ENCODE results near the gene TNIP1. TPM values are rescaled to one million over a fixed set of nuclear protein-coding genes. Genes with fewer than 3 reads are reported as not detected.

Gene TNIP1
- total and polyA plus RNA-seq, 7 experiments from 2014 or later, result 28.9 to 234 (median 125) TPM

DNA sequence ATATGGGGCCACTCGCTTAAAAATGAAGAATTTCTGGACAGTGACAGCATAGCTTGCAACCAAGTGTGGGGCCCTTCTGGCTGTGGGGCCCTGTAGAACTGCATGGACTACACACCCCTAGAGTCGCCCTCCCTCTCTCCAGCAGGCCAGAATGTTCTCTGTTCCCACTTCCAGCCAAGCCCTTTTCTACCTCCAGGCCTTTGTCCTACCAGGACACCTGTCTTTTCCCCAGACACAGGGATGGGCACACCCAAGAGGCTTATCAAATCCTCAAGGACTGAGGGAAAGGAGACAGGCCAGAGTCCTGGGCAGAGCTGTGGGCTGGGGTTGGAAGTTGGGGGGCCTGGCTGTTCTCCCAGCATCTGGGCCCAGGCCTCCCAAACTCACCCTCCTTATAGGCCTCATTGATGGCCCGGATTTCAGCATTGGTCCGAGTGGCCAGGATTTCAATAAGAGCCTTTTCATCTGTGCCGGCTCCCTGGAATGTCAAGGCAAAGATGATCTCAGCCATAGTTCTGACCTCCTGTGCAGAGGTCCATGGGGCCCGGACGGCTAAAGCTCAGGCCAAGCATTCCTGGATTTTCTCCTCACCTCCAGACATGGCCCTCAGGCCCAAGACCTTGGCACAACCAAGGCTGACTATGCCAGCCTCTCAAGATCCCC, 38.2 kb upstream of the TNIP1 start:
- no peak for ATAC-seq
- Mint-ChIP-seq H3K4me1 (peaks cover 7 to 23% (median 13%) of the 10 kb centered on the region in 7 donors), H3K4me3 (no peak overlapping the region), H3K9me3 (peaks cover 0 to 1% (median 0%) of the 10 kb centered on the region in 11 donors), H3K27me3 (no peaks in the 10 kb centered on the region), H3K36me3 (peaks cover 16 to 49% (median 31%) of the 10 kb centered on the region in 5 donors), H3K27ac (peak overlapping the region in 7 of 9 donors; percentile 1 to 84 (median 75))
- DNase-seq, result no peak
- Histone ChIP-seq H3K4me3 (ENCODE audit: low read length) (no peak overlapping the region), H3K9me3 (ENCODE audit: control insufficient read depth in 2 of 3, low read length in 3 of 3) (no peaks in the 10 kb centered on the region), H3K27me3 (ENCODE audit: control insufficient read depth in 2 of 2, insufficient read depth in 2 of 2, low read length in 2 of 2) (no peaks in the 10 kb centered on the region), H3K27ac (ENCODE audit: low read depth, low read length) (no peak overlapping the region), H3K4me1 (ENCODE audit: control insufficient read depth in 2 of 2, insufficient read depth in 2 of 2, low read length in 2 of 2) (no peaks in the 10 kb centered on the region), H3K36me3 (ENCODE audit: control insufficient read depth in 2 of 3, insufficient read depth in 3 of 3, low read length in 3 of 3) (peaks cover 49 to 81% (median 66%) of the 10 kb centered on the region in 3 experiments)
- intact Hi-C loops (cut with micrococcal nuclease), result loop anchor here in 1 of 2 donors (5.0 kb wide), 1 partner anchor 317 kb away; no protein-coding TSS in a partner anchor
- ChIA-PET POLR2A (no interaction called here), CTCF (interaction anchor here (7.8 to 13.8 kb wide), 2 partner anchors 45 to 48 kb away, joined by 100 to 403 read pairs; no protein-coding TSS in a partner anchor)

DNA sequence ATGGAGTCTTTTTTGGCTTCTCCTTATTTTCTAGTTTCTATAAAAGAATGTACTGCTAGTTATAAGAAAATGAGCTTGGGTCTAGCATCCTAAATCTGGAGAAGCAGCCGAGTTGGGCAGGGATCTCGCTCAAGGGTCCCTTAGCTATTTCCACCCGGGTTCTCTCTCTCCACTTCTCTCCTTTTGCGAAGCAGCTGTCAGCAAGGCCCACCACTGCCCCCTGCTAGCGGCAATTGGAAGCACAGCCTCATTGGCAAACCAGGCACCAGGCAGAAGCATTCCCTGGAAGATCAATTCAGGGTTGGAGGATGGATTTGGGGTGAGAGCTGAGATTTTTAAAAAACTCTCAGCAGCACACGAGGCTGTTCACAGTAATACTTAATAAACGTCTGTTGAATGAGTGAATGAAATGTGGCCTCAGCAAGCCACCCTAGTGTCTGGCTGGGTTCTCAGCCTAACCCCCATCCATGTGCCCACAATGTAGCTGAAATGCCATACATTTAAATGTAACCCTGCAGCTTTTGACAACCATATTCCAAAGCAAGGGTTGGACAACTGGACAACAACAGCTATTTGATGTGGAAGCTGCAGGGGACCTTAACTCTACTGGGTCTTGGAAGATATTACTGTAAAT, 34.6 kb upstream of the TNIP1 start:
- Histone ChIP-seq H3K4me1 (ENCODE audit: control insufficient read depth in 2 of 2, insufficient read depth in 2 of 2, low read length in 2 of 2) (no peaks in the 10 kb centered on the region), H3K36me3 (ENCODE audit: control insufficient read depth in 2 of 3, insufficient read depth in 3 of 3, low read length in 3 of 3) (peaks cover 43 to 69% (median 48%) of the 10 kb centered on the region in 3 experiments), H3K9me3 (ENCODE audit: control insufficient read depth in 2 of 3, low read length in 3 of 3) (no peaks in the 10 kb centered on the region), H3K27me3 (ENCODE audit: control insufficient read depth in 2 of 2, insufficient read depth in 2 of 2, low read length in 2 of 2) (no peaks in the 10 kb centered on the region), H3K27ac (ENCODE audit: low read depth, low read length) (no peak overlapping the region), H3K4me3 (ENCODE audit: low read length) (no peak overlapping the region)
- no peaks in the 10 kb centered on the region for H3K27me3 Mint-ChIP-seq
- H3K36me3 Mint-ChIP-seq, result peaks cover 4 to 29% (median 16%) of the 10 kb centered on the region in 5 donors
- ChIA-PET POLR2A (interaction anchor here (0.7 to 5.2 kb wide), 11 partner anchors 11 to 87 kb away, joined by 3 to 25 read pairs (median 6); partner anchors contain the start of genes ANXA6 and TNIP1), CTCF (interaction anchor here (0.6 to 10.2 kb wide), 44 partner anchors 10 to 310 kb away, joined by 3 to 238 read pairs (median 5); partner anchors contain the start of genes GM2A, IRGM and TNIP1)
- ATAC-seq (peak; percentile 95), DNase-seq (peak; percentile 49 to 72 (median 67))
- H3K27ac Mint-ChIP-seq, result peak overlapping the region in 2 of 9 donors; percentile 58 to 59
- peaks cover 0 to 1% (median 0%) of the 10 kb centered on the region in 11 donors for H3K9me3 Mint-ChIP-seq
- peaks cover 4 to 17% (median 12%) of the 10 kb centered on the region in 7 donors for H3K4me1 Mint-ChIP-seq
- intact Hi-C loops (cut with micrococcal nuclease), result loop anchor here (1.0 to 5.0 kb wide), 11 partner anchors 10 to 657 kb away; partner anchors contain the start of gene TNIP1 (in 2 of the 2)
- no peak overlapping the region for H3K4me3 Mint-ChIP-seq

DNA sequence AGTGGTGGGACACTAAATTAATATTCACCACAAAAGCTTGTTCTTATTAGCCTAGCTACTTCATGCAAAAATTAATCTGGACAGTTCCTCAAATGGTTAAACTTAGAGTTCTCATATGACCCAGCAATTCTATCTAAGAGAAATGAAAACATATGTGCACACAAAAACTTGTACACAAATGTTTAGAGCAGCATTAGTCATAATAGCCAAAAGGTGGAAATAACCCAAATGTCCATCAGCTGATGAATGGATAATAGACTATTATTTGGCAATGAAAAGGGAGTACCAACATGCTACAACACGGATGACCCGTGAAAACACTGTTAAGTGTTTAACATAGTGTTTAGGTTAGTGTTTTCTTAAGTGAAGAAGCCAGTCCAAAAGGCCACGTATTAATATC, 32.8 kb upstream of the TNIP1 start:
- ChIA-PET POLR2A (interaction anchor here (0.8 to 5.2 kb wide), 2 partner anchors 32 to 35 kb away, joined by 4 to 25 read pairs; partner anchors contain the start of gene TNIP1), CTCF (interaction anchor here (0.5 to 10.2 kb wide), 9 partner anchors 34 to 311 kb away, joined by 3 to 238 read pairs (median 5); partner anchors contain the start of gene TNIP1)
- Histone ChIP-seq H3K9me3 (ENCODE audit: control insufficient read depth in 2 of 3, low read length in 3 of 3) (no peaks in the 10 kb centered on the region), H3K4me1 (ENCODE audit: control insufficient read depth in 2 of 2, insufficient read depth in 2 of 2, low read length in 2 of 2) (no peaks in the 10 kb centered on the region), H3K27ac (ENCODE audit: low read depth, low read length) (no peak overlapping the region), H3K36me3 (ENCODE audit: control insufficient read depth in 2 of 3, insufficient read depth in 3 of 3, low read length in 3 of 3) (peaks cover 46 to 69% (median 49%) of the 10 kb centered on the region in 3 experiments), H3K27me3 (ENCODE audit: control insufficient read depth in 2 of 2, insufficient read depth in 2 of 2, low read length in 2 of 2) (no peaks in the 10 kb centered on the region), H3K4me3 (ENCODE audit: low read length) (no peak overlapping the region)
- Mint-ChIP-seq H3K36me3 (peaks cover 0 to 37% (median 15%) of the 10 kb centered on the region in 5 donors), H3K27me3 (no peaks in the 10 kb centered on the region), H3K4me1 (peaks cover 0 to 17% (median 13%) of the 10 kb centered on the region in 7 donors), H3K9me3 (peaks cover 0 to 1% (median 0%) of the 10 kb centered on the region in 11 donors), H3K4me3 (no peak overlapping the region), H3K27ac (peak overlapping the region in 2 of 9 donors; percentile 15 to 33)
- DNase-seq (no peak), ATAC-seq (no peak)
- intact Hi-C loops (cut with micrococcal nuclease), result loop anchor here in 1 of 2 donors (2.0 kb wide), 4 partner anchors 51 to 655 kb away; no protein-coding TSS in a partner anchor

DNA sequence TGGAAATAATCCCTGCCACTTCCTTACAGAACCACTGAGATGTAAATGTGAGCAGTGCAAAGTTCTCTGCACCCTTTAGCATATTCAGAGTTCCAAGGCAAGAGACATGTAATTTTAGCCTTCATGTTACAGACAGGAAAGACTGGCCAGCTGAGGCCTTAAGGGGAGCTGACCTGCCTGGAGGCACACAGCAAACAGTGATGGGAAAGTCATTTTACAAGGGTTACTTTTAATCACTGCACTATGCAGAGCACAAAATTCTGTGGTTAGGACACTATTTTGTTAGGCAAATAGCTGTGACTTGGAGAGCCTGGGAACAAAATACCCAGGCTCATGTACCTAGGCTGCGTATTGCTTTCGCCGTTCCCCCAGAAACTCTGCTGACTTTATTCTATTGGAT, 30.2 kb upstream of the TNIP1 start:
- Mint-ChIP-seq H3K36me3 (peaks cover 10 to 51% (median 31%) of the 10 kb centered on the region in 5 donors), H3K9me3 (no peaks in the 10 kb centered on the region), H3K27me3 (no peaks in the 10 kb centered on the region), H3K4me1 (peaks cover 4 to 18% (median 15%) of the 10 kb centered on the region in 7 donors), H3K27ac (peak overlapping the region in 4 of 9 donors; percentile 22 to 73 (median 48)), H3K4me3 (no peak overlapping the region)
- ChIA-PET POLR2A (interaction anchor here (0.6 kb wide), 1 partner anchor 653 kb away, joined by 5 read pairs; no protein-coding TSS in a partner anchor), CTCF (interaction anchor here (0.8 to 10.2 kb wide), 4 partner anchors 21 to 59 kb away, joined by 3 to 238 read pairs (median 54); no protein-coding TSS in a partner anchor)
- intact Hi-C loops (cut with micrococcal nuclease), result no loop called here
- Histone ChIP-seq H3K36me3 (ENCODE audit: control insufficient read depth in 2 of 3, insufficient read depth in 3 of 3, low read length in 3 of 3) (peaks cover 50 to 70% (median 55%) of the 10 kb centered on the region in 3 experiments), H3K4me3 (ENCODE audit: low read length) (no peak overlapping the region), H3K27ac (ENCODE audit: low read depth, low read length) (no peak overlapping the region), H3K27me3 (ENCODE audit: control insufficient read depth in 2 of 2, insufficient read depth in 2 of 2, low read length in 2 of 2) (no peaks in the 10 kb centered on the region), H3K9me3 (ENCODE audit: control insufficient read depth in 2 of 3, low read length in 3 of 3) (no peaks in the 10 kb centered on the region), H3K4me1 (ENCODE audit: control insufficient read depth in 2 of 2, insufficient read depth in 2 of 2, low read length in 2 of 2) (no peaks in the 10 kb centered on the region)
- ATAC-seq (no peak), DNase-seq (no peak)

DNA sequence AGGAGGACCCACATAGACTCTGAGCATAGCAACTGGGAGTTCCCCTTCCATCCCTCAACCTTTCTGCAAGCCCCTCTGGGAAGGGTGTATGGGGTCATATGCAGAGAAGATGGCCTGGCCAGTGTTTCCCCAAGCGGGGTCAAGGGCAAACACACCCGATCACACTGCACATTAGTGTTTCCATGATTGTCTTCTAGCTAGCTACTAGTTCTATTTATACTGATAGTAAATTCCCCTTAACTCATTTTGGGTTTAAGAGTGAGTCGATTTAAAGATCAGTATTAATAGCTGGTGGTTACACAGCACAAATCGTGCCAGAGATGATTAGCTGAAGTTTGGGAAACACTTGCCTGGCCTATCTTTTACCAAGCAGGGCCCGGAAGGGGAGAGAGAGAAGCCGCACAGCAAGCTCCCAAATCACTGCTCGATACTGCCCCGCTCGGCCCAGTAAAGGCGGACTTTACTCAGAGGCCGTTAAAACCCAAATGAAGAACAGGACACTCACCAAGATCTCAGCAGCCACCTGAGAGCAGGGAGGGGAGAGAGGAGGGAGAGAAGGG, 29.4 kb upstream of the TNIP1 start:
- Histone ChIP-seq H3K4me1 (ENCODE audit: control insufficient read depth in 2 of 2, insufficient read depth in 2 of 2, low read length in 2 of 2) (no peaks in the 10 kb centered on the region), H3K27ac (ENCODE audit: low read depth, low read length) (no peak overlapping the region), H3K36me3 (ENCODE audit: control insufficient read depth in 2 of 3, insufficient read depth in 3 of 3, low read length in 3 of 3) (peaks cover 50 to 77% (median 55%) of the 10 kb centered on the region in 3 experiments), H3K27me3 (ENCODE audit: control insufficient read depth in 2 of 2, insufficient read depth in 2 of 2, low read length in 2 of 2) (no peaks in the 10 kb centered on the region), H3K4me3 (ENCODE audit: low read length) (no peak overlapping the region), H3K9me3 (ENCODE audit: control insufficient read depth in 2 of 3, low read length in 3 of 3) (no peaks in the 10 kb centered on the region)
- no peak overlapping the region for H3K4me3 Mint-ChIP-seq
- intact Hi-C loops (cut with micrococcal nuclease), result no loop called here
- DNase-seq (no peak), ATAC-seq (no peak)
- peaks cover under 1 to 14% (median 10%) of the 10 kb centered on the region in 7 donors for H3K4me1 Mint-ChIP-seq
- H3K9me3 Mint-ChIP-seq, result no peaks in the 10 kb centered on the region
- ChIA-PET CTCF (interaction anchor here (0.7 to 10.2 kb wide), 3 partner anchors 19 to 59 kb away, joined by 3 to 238 read pairs (median 8); no protein-coding TSS in a partner anchor), POLR2A (interaction anchor here (1.3 kb wide), 1 partner anchor 11 kb away, joined by 3 read pairs; no protein-coding TSS in a partner anchor)
- no peaks in the 10 kb centered on the region for H3K27me3 Mint-ChIP-seq
- H3K36me3 Mint-ChIP-seq, result peaks cover 10 to 52% (median 31%) of the 10 kb centered on the region in 5 donors
- H3K27ac Mint-ChIP-seq, result peak overlapping the region in 6 of 9 donors; percentile 22 to 73 (median 56)

DNA sequence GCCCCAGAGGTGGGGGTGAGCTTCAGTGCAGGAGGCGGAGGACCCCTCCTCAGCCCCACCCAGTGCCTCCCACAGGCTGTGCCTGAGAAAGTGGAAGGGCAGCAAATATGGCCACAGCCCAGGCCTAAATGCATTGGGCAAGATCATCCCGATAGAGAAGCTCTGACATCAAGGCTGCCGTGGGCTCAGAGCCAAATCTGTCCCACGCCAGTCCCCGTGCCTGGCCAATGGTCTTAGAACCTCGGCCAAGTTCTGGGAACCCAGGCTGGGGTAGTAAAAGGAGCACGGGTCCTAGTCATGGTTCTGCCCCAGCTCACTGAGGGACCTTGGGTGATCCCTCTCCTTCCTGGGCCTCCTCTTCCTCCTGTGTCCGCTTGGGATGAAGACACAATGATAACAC, 27.7 kb upstream of the TNIP1 start:
- no peak overlapping the region for H3K4me3 Mint-ChIP-seq
- ChIA-PET POLR2A (no interaction called here), CTCF (interaction anchor here (10.2 kb wide), 1 partner anchor 57 kb away, joined by 238 read pairs; no protein-coding TSS in a partner anchor)
- peaks cover 0 to 14% (median 6%) of the 10 kb centered on the region in 7 donors for H3K4me1 Mint-ChIP-seq
- H3K36me3 Mint-ChIP-seq, result peaks cover 14 to 55% (median 32%) of the 10 kb centered on the region in 5 donors
- intact Hi-C loops (cut with micrococcal nuclease), result no loop called here
- no peaks in the 10 kb centered on the region for H3K27me3 Mint-ChIP-seq
- DNase-seq (no peak), ATAC-seq (no peak)
- Histone ChIP-seq H3K4me1 (ENCODE audit: control insufficient read depth in 2 of 2, insufficient read depth in 2 of 2, low read length in 2 of 2) (no peaks in the 10 kb centered on the region), H3K36me3 (ENCODE audit: control insufficient read depth in 2 of 3, insufficient read depth in 3 of 3, low read length in 3 of 3) (peaks cover 52 to 88% (median 70%) of the 10 kb centered on the region in 3 experiments), H3K9me3 (ENCODE audit: control insufficient read depth in 2 of 3, low read length in 3 of 3) (no peaks in the 10 kb centered on the region), H3K27me3 (ENCODE audit: control insufficient read depth in 2 of 2, insufficient read depth in 2 of 2, low read length in 2 of 2) (no peaks in the 10 kb centered on the region), H3K4me3 (ENCODE audit: low read length) (no peak overlapping the region), H3K27ac (ENCODE audit: low read depth, low read length) (no peak overlapping the region)
- H3K27ac Mint-ChIP-seq, result peak overlapping the region in 6 of 9 donors; percentile 21 to 62 (median 36)
- no peaks in the 10 kb centered on the region for H3K9me3 Mint-ChIP-seq

Measured in naive thymus-derived CD4-positive, alpha-beta T cell (primary cell).